ENCODE results near the gene STIMATE. TPM values are rescaled to one million over a fixed set of nuclear protein-coding genes. Genes with fewer than 3 reads are reported as not detected.

Gene STIMATE
- total RNA-seq, 1 donor from 2014 or later: 12.1 TPM

DNA sequence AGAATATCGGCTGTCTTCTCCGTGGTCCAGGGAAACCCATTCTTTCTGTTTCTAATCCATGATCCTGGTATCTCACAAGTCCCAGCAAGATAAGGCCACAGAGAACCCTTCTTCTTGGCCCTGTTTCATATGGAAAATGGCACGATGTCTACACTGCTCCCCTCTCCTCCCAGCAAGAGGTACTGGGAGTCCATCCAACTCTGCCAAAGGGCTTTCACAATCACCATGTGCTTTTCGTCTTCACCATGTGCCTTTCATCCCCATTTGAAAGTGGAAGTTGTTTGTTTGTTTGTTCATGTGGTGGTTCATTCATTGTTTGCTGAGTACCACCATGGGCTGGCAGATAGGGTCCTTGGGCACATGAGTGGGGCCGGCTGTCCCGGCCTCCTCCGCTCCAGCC, 97.3 kb downstream of the STIMATE start:
- no peak overlapping the region for H3K27ac ChIP-seq (ENCODE audit: low read depth, low read length)
- H3K9me3 ChIP-seq (ENCODE audit: insufficient read depth, low read depth, low read length): no peaks in the 10 kb centered on the region
- no peaks in the 10 kb centered on the region for H3K36me3 ChIP-seq (ENCODE audit: insufficient read depth, low read length)
- H3K4me1 ChIP-seq (ENCODE audit: insufficient read depth, low read length): peaks cover 4% of the 10 kb centered on the region
- H3K9ac ChIP-seq (ENCODE audit: low read length): no peak overlapping the region
- H3K4me3 ChIP-seq (ENCODE audit: insufficient read depth, low read depth, low read length): no peak overlapping the region
- H3K9me3 Mint-ChIP-seq (ENCODE audit: unreplicated experiment): peaks cover 3% of the 10 kb centered on the region
- no peak overlapping the region for H2AFZ ChIP-seq (ENCODE audit: low read depth, low read length)
- H3K79me2 ChIP-seq (ENCODE audit: insufficient read depth, low read length): no peaks in the 10 kb centered on the region
- H3K27ac Mint-ChIP-seq (ENCODE audit: unreplicated experiment): no peak overlapping the region
- TF ChIP-seq EZH2 (IDR thresholded peaks at IDR 0.05; ENCODE audit: insufficient read depth, low read length): no peak
- TF ChIP-seq, protein P1, sequence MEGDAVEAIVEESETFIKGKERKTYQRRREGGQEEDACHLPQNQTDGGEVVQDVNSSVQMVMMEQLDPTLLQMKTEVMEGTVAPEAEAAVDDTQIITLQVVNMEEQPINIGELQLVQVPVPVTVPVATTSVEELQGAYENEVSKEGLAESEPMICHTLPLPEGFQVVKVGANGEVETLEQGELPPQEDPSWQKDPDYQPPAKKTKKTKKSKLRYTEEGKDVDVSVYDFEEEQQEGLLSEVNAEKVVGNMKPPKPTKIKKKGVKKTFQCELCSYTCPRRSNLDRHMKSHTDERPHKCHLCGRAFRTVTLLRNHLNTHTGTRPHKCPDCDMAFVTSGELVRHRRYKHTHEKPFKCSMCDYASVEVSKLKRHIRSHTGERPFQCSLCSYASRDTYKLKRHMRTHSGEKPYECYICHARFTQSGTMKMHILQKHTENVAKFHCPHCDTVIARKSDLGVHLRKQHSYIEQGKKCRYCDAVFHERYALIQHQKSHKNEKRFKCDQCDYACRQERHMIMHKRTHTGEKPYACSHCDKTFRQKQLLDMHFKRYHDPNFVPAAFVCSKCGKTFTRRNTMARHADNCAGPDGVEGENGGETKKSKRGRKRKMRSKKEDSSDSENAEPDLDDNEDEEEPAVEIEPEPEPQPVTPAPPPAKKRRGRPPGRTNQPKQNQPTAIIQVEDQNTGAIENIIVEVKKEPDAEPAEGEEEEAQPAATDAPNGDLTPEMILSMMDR (IDR thresholded peaks at IDR 0.05; ENCODE audit: insufficient read depth, low read depth, low read length): no peak
- H3K4me2 ChIP-seq (ENCODE audit: low read length): no peak overlapping the region
- H3K4me3 Mint-ChIP-seq (ENCODE audit: unreplicated experiment): no peak overlapping the region
- no peak for FAIRE-seq
- peaks cover 1% of the 10 kb centered on the region for H3K36me3 Mint-ChIP-seq (ENCODE audit: low read depth, unreplicated experiment)
- H3K4me1 Mint-ChIP-seq (ENCODE audit: low read depth, unreplicated experiment): peaks cover 8% of the 10 kb centered on the region
- no peak for DNase-seq (ENCODE audit: low read depth)
- no peaks in the 10 kb centered on the region for H4K20me1 ChIP-seq (ENCODE audit: insufficient read depth, low read length)
- H3K27me3 ChIP-seq (ENCODE audit: insufficient read depth, low read length): no peaks in the 10 kb centered on the region
- peaks cover 6% of the 10 kb centered on the region for H3K27me3 Mint-ChIP-seq (ENCODE audit: low read depth, unreplicated experiment)

- Histone ChIP-seq H2AFZ (ENCODE audit: low read depth, low read length) (no peak overlapping the region), H3K27me3 (ENCODE audit: insufficient read depth, low read length) (no peaks in the 10 kb centered on the region), H3K4me1 (ENCODE audit: insufficient read depth, low read length) (peaks cover 4% of the 10 kb centered on the region), H3K9ac (ENCODE audit: low read length) (no peak overlapping the region), H3K4me2 (ENCODE audit: low read length) (no peak overlapping the region), H3K27ac (ENCODE audit: low read depth, low read length) (no peak overlapping the region), H3K79me2 (ENCODE audit: insufficient read depth, low read length) (no peaks in the 10 kb centered on the region), H3K36me3 (ENCODE audit: insufficient read depth, low read length) (no peaks in the 10 kb centered on the region), H4K20me1 (ENCODE audit: insufficient read depth, low read length) (no peaks in the 10 kb centered on the region), H3K4me3 (ENCODE audit: insufficient read depth, low read depth, low read length) (no peak overlapping the region), H3K9me3 (ENCODE audit: insufficient read depth, low read depth, low read length) (no peaks in the 10 kb centered on the region)
- Mint-ChIP-seq H3K27me3 (ENCODE audit: low read depth, unreplicated experiment) (peaks cover 6% of the 10 kb centered on the region), H3K27ac (ENCODE audit: unreplicated experiment) (peak overlapping the region; percentile 7), H3K9me3 (ENCODE audit: unreplicated experiment) (peaks cover 3% of the 10 kb centered on the region), H3K36me3 (ENCODE audit: low read depth, unreplicated experiment) (peaks cover 1% of the 10 kb centered on the region), H3K4me1 (ENCODE audit: low read depth, unreplicated experiment) (peaks cover 13% of the 10 kb centered on the region), H3K4me3 (ENCODE audit: unreplicated experiment) (no peak overlapping the region)
- TF ChIP-seq, protein P1 (IDR thresholded peaks at IDR 0.05; ENCODE audit: insufficient read depth, low read depth, low read length): peak; percentile 17
- no peak for TF ChIP-seq EZH2 (IDR thresholded peaks at IDR 0.05; ENCODE audit: insufficient read depth, low read length)
- FAIRE-seq: no peak
- DNase-seq (ENCODE audit: low read depth): no peak
Measured at GRCh38 chr3:52798978-52799476, 98.3 kb downstream of the STIMATE start.

DNA sequence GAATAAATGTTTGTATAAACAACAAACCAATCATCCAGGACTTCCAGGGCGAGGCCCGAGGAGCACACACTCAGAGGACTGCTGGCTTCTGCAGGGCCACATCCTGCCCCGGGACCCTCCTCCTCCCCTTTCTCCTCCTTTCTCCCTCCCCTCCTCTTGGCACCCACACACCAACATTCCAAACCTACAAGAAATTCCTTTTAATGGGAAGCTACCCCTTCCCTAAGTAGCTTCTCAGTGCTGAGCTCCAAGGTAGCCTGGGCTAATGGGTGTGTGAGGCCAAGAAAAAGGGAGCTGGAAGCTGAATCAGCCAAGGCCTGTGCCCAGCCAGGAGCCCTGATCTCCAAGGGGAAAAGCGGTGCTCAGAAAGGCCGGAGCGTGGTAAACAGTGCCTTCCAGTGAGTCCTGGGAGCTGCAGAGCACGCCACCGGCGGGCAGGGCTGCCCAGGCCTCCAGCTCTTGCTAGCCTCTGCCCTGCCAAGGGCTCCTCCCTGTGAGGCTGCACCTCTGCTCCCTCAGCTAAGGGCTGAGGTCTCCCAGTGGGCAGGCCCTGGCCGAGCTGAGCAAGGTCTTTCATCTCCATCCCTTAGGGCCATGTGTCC, 98.9 kb downstream of the STIMATE start:
- DNase-seq (ENCODE audit: low read depth) (peak; percentile 39), FAIRE-seq (no peak)
- no peak overlapping the region for H3K9ac ChIP-seq (ENCODE audit: low read length)
- Mint-ChIP-seq H3K36me3 (ENCODE audit: low read depth, unreplicated experiment) (peaks cover 1% of the 10 kb centered on the region), H3K4me1 (ENCODE audit: low read depth, unreplicated experiment) (peaks cover 13% of the 10 kb centered on the region), H3K9me3 (ENCODE audit: unreplicated experiment) (peaks cover 3% of the 10 kb centered on the region), H3K4me3 (ENCODE audit: unreplicated experiment) (no peak overlapping the region), H3K27me3 (ENCODE audit: low read depth, unreplicated experiment) (peaks cover 6% of the 10 kb centered on the region), H3K27ac (ENCODE audit: unreplicated experiment) (peak overlapping the region; percentile 7)
- TF ChIP-seq, protein P1 (IDR thresholded peaks at IDR 0.05; ENCODE audit: insufficient read depth, low read depth, low read length): no peak
- no peak for TF ChIP-seq EZH2 (IDR thresholded peaks at IDR 0.05; ENCODE audit: insufficient read depth, low read length)
- H2AFZ ChIP-seq (ENCODE audit: low read depth, low read length): no peak overlapping the region
- H3K9me3 ChIP-seq (ENCODE audit: insufficient read depth, low read depth, low read length): no peaks in the 10 kb centered on the region
- no peaks in the 10 kb centered on the region for H3K79me2 ChIP-seq (ENCODE audit: insufficient read depth, low read length)
- no peaks in the 10 kb centered on the region for H3K36me3 ChIP-seq (ENCODE audit: insufficient read depth, low read length)
- no peak overlapping the region for H3K27ac ChIP-seq (ENCODE audit: low read depth, low read length)
- H3K27me3 ChIP-seq (ENCODE audit: insufficient read depth, low read length): no peaks in the 10 kb centered on the region
- peaks cover 4% of the 10 kb centered on the region for H3K4me1 ChIP-seq (ENCODE audit: insufficient read depth, low read length)
- no peaks in the 10 kb centered on the region for H4K20me1 ChIP-seq (ENCODE audit: insufficient read depth, low read length)
- no peak overlapping the region for H3K4me2 ChIP-seq (ENCODE audit: low read length)
- no peak overlapping the region for H3K4me3 ChIP-seq (ENCODE audit: insufficient read depth, low read depth, low read length)
